HG03175 (cell line): ENCODE measurements around the gene PIH1D1.

ENCODE experiments used
- ATAC-seq: cut with Tn5 transposase; IDR thresholded peaks from one replicate; pipeline ENCODE4 v1.9.1; 2021; ENCODE audit warnings: mild to moderate bottlenecking, moderate library complexity; ENCODE audit not compliant: unreplicated experiment

Gene PIH1D1

DNA sequence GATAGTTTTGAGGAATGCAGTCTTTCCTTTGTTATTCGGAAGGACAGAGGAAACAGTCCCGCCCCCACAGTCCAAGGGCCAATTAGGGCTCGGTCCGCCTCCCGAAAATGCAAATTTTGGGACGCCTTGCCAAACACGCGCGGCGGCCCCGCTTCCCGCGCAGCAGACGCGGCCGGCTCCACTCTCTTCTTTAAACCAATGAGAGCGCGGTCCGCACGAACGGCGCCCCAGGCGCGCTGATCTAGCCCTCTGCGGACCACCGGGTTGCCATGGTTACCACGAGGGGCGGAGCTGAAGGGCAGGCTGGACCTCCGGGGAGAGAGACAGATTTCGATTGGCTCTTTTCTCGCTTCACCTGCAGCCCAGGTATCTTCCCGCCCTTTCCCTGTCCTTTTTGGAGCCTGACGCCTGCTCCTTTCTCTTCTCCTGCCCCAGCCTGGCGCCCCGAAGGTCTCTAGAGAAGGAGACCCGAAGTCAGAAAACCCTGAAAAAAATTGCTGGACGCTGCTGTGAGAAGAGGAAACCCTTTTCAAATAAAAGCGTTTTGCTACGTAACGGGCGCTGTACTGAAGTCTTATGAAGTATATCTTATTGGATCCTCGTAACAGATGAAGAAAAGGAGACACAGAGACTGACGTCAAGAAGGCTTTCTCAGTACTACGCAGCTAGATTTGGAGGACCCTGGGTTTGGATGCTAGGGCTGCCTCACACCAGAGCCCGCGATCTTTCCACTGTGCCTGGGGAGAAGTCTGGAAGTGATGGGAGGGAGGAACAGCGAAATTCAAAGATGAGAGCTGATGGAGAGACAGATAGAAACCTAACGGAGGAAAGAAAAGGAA is 30.4 kb downstream of the PIH1D1 start:
- ATAC-seq, result no peak

DNA sequence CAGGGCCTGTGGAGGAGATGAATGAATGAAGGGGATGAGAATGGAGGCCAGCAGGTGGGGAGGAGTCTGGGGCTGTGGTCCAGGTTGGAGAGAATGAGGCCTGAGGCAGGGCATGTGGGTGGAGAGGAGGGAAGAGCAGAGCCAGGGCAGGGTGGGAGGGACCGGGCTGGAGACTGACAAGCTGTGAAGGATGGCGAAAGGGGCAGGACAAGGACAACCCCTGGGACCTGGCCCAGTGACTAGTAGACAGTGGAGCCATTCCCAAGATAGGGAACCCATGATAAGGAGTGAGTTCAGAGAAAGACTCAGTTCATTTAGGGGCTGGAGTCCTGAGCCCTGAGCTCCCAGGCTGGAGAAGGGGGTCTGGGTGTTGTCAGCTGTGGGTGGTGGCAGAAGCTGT is 31.4 kb downstream of the PIH1D1 start:
- no peak for ATAC-seq

DNA sequence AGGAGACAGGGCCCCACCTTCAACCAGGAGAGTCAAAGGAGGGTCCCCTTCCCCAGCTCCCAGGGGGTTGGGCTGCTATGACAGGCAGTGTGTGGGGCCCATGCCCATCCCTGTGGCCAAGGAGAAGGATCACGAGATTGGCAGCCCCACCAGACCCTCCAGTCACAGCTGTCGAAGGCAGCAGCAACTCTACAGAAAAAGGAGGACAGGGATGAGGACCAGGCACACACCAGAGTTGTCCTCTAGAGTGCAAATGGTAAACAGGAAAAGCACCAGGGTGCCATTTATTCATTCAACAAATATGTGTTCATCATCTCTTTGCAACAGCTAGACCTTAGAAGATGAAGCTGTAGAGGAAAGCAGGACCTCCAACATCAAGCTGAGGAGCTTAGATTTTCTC is 32.4 kb downstream of the PIH1D1 start:
- no peak for ATAC-seq

DNA sequence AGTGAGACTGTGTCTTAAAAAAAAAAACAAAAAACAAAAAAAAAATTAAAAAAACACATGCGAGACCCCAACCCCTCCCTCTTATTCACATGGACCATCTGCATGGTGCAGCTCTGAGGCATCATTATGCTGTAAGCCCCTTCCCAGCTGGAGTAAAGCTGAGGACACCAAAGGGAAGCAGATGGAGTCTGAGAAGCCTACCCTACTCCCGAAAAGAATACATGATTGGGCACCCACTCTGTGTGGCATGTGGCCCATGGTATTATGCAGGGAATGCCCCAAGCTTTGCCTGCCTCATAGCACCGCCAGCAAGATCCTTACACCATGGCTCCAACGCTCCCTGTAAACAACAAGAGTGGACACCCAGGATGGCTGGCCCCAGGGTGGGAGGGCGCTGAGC is 33.1 kb downstream of the PIH1D1 start:
- no peak for ATAC-seq

DNA sequence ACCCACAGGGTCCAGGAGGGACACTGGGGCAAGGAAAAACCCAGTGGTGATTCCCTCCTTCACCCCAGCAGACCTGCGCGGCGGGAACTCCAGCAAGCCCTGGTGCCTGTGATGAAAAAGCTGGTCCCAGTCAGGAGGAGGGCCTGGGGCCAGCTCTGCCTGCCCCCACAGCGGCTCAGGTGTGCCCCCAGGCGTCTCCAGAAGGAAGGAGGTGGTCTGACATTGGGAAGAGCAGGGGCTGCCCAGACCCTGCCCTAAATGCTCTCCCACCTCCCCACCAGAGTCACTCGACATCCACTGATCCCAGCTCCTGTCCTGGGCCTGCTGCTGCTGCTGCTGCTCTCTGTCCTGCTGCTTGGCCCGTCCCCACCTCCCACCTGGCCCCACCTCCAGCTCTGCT is 34.5 kb downstream of the PIH1D1 start:
- no peak for ATAC-seq

DNA sequence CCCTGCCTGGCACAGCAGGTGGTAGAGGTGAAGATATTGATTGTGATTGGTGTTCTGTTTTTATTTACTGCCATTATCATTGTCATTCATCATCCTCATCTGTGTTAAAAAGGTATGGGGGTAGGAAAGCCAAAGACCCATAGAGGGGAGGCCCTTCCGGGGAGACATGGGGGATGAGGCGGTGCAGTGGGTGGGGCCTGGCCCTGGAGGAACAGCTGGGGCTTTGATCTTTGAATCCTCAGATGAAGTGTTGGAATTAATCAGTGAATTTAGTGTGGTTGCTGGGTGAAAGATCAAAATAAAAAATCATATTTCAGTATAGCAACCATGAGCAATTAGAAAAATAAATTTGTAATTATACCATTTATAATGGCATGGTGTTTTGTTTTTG is 35.8 kb downstream of the PIH1D1 start:
- ATAC-seq, result no peak

DNA sequence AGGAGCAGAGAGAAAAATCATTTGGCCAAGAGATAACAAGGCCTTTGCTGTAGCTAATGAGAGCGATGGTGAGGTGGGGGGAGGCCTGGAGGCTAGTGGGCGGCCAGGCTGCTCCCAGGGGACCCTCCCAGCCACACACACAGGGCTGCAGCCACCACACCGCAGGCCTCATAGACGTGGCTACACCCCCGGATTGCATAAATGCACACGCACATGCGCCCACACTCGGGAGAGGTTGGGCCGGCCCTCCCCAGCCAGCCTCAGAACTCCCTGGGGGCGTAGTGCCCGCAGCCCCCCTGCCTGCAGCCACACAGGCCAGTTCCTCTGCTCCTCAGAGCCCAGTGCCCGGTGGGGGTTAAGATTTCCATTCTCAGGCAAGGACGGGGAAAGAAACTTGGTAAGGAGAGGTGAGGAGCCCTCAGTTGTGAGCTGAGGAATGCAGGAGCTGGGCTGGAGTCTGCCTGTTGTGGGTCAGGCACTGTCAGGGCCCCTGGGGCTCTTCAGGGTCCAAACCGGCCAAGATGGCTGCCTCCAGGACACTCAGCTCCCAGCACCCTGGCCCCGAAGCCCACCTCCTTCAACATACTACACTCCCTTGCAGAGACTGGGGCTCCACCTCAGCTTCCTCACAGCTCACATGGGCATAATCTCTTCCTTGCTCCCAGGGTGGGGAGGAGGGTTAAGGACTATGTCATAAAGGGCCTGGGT is 36.4 kb downstream of the PIH1D1 start:
- ATAC-seq, result no peak

DNA sequence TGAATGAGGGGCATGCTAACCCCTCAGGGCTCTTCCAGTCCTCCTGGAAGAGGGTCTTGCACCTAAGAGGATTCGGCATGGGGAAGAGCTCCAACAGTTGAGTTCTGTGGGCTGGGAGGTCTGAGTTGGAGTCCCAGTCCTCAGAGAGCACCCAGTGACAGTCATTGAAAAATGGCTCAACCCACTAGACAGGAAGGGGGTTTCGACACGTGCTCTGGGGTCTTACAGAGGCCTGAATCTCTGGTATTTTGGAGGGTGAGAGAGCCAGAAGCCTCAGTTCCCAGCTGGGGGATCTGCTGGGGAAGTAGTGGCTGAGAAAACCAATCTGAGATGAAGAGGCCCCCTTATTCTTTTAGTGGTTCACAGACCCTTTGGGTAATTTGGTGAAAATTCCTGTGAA is 37.4 kb downstream of the PIH1D1 start:
- no peak for ATAC-seq

DNA sequence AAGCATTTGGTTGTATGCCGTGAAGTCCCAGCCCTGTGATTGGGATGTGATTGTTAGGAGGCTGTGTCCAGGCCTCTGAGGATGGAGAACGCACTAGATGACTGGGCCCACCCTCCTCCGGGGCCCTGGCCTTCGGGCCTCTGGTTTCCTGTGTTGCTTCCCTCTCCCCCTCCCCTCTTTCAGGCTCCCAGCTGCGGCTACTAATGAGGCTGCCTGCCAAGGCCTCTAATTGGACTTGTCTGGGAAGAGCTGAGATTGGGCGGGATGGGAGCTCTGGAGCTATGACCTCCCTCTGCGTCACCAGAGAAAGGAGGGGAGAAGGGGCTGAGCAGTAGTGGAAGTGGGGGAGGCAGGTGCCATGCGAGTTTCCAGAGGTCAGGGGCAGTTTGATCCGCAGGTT is 38.3 kb downstream of the PIH1D1 start:
- ATAC-seq, result no peak

DNA sequence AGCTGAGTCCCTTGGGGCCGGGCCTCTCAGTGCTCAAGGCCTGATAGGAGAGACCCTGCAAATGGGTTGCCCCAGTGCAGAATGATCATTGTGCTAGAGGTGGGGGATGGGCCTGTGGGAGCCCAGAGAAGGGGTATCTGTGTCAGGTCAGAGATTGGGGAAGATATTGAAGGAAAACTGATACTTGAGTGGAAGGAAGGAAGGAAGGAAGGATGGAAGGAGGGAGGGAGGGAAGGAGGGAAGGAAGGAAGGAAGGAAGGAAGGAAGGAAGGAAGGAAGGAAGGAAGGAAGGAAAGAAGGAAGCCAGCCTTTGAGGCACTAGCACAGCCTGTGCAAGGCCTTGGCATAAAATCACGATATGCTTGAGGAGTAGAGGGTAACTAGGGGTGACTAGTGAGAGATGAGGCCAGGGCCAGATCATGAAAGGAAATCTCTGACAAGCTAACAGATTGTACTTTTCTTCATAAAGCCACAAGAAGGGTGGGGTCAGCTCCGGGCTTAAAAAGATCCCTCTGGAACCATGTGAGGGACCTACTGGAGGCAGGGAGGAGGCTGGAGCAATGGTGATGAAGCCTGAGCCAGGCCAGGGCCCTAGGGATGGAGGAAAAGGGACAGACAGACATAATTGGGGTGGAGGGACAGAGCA is 39.8 kb downstream of the PIH1D1 start:
- ATAC-seq, result no peak

DNA sequence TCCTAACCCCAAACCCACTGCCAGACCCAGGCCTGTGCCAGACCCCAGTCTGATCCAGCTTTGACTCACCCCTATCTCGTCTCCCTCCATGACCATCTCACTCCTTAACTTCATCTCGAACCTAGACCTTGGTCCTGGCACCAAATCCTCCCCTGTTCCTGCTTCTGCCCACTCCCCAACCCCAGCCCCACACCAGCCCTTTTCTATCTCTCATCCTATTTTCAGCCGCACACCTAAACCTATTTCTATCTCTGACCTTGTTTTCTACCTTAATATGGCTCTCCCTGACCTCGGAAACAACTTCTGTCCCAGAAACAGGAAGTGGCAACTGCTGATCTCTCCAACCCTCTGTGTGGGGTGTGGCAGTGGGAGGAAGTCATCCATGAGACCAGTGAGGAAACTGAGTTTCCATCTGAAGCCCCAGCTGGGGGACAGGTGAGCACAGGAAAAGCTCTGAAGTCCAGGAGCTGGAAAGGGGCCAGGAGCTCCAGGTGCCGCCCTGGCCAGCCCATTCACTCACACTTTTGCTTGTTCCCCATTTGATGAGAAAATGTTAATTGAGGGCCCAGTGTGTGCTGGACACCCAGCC is 42.1 kb downstream of the PIH1D1 start:
- no peak for ATAC-seq

DNA sequence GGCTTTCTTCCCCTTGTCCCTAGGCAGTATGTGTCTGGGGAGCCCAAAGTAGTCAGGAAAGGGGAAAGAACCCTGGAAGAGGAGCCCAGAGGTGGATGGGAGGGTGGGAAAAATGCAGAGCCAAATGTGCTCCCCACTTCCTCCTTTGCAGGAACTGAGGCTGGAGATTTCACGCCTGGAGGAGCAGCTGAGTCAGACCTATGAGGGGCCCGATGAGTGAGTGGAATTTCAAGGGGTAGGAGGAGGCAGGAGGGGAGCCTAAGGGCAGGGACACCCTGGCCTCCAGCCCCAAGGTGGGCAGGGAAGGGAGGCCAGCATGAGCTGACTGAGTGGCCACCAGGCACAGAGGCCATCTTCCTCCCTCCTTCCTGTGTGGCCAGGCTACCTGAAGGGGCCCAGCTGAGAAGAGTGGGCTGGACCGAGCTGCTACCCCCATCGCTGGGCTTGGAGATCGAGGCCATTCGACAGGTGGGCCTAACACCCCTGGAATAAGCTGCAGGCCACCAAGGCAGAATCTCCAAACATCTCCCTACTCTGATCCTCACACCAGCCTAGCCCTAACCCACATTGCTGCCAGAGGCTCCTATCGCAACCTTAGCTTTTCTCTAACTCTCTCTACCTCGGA is 42.7 kb downstream of the PIH1D1 start:
- no peak for ATAC-seq

DNA sequence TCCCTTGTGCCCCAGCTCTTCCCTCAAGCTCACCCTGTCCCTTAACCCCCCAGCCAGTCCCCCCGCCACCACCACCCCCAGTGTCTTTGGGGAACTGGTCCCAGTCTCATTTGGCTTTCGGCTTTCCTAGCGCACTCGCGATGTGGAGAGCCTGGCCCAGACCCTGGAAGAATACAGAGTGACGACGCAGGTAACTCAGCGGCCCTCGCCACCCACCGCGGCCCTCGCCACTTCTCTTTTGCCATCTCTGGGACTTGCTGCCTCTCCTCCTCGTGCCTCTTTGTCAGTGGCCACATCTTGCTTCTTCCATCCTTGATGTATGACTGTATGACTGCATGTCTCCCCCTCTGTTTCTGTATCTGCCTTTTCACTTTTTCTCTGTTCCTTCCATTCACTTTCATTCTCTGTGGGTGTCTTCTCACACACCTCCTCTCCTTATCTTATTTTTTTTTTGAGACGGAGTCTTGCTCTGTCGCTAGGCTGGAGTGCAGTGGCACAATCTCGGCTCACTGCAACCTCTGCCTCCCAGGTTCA is 44.1 kb downstream of the PIH1D1 start:
- no peak for ATAC-seq

DNA sequence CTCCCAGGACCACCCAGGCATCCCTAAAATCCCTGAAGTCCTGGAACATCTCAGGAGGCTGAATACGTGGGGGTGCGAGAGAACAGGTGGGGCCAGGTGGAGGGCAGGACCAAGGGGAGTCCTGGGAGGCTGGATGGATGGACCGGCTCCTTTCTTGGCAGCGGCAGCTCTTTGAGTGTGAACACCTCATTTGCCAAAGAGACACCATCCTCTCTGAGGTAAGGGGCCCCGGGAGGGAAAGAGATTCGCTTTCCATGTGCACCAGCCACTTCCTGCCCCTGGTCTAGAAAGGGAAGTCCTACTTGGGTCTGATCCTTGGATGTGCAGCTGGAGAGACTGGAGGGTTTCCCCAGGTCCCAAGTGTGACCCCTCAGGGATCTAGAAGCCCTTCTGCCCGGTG is 44.5 kb downstream of the PIH1D1 start:
- ATAC-seq, result no peak

DNA sequence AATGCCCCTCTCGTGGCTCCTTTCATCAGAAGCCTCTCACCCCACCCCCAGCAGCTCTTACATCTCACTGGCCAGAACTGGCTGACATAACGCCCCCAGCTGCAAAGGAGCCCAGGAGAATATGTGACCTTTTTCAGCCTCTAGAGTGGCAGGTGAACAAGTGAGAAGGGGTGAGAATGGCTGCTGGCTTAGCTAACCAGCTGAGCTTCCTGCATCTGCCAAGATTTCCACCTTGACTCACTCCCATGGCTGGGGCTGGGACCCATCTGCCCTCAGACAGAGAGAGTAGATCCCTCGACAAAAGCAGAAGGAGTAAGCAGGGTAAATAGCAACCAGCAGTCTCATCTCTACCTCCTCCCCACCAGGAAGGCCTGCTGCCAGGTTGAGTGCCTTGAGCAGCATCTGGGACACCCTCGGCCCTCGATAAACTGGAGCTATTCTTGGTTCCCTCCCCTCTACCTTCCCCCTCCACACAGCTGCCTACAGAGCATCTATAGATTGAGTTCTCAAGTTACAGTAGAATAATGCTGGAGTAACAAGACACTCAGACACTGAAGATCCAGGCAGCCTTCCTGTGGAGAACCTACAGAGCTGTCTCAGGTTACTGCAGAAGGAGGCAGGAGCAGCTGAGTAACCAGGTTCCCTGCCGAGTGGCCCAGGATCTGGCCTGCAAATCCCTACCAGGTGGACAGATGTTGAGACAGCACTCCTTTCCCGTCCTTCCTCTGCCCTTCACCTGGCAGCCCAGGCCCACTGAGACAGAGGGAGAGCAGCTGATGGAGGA is 48.0 kb downstream of the PIH1D1 start:
- ATAC-seq, result no peak

DNA sequence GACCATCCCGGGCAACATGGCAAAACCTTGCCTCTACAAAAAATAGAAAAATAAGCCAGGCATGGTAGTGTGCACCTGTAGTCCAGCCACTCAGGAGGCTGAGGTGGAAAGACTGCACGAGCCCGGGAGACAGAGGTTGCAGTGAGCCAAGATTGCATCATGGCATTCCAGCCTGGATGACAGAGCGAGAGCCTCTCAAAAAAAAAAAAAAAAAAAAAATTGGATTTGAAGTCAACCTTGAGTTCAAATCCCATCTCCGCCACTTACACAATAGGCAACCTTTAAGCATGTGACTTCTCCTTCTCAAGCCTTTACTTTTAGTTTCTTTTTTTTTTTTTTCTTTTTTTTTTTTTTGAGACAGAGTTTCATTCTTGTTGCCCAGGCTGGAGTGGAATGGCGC is 51.6 kb downstream of the PIH1D1 start:
- ATAC-seq, result no peak

DNA sequence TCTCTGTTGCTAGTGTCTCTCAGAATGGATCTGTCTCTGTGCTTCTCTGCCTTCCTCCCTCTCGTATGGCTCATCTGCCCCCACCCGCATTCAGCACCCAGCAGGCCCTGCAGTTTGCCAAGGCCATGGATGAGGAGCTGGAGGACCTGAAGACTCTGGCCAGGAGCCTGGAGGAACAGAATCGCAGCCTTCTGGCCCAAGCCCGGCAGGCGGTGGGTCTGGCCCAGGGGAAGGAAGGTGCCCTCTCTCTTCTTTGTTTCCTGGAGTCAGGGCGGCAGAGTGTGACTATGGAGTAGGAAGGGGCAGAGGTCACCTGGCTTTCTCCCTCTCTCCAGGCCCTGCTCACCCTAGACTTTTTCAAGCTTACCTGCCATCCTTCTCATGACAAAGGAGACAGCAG is 52.7 kb downstream of the PIH1D1 start:
- no peak for ATAC-seq

DNA sequence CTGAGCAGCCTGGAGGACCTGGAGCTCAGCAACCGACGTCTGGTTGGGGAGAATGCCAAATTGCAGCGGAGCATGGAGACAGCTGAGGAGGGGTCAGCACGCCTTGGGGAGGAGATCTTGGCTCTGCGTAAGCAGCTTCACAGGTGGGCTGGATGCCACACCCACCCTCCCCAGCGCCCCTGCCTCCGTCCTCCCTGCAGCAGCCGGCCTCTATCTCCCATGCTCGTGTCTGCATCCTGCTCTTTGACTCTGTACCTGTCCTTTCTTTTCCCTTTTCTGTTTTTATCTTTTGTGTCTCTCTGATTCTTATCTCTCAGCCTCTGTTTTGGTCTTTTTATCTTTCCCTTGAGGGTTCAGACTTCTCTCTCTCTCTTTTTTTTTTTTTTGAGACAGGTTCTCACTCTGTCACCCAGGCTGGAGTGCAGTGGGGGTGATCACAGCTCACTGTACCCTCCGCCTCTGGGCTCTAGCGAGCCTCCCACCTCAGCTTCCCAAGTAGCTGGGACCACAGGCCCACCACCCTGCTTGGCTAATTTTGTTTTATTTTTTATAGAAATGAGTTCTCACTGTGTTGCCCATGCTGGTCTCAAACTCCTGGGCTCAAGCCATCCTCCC is 53.5 kb downstream of the PIH1D1 start:
- no peak for ATAC-seq

DNA sequence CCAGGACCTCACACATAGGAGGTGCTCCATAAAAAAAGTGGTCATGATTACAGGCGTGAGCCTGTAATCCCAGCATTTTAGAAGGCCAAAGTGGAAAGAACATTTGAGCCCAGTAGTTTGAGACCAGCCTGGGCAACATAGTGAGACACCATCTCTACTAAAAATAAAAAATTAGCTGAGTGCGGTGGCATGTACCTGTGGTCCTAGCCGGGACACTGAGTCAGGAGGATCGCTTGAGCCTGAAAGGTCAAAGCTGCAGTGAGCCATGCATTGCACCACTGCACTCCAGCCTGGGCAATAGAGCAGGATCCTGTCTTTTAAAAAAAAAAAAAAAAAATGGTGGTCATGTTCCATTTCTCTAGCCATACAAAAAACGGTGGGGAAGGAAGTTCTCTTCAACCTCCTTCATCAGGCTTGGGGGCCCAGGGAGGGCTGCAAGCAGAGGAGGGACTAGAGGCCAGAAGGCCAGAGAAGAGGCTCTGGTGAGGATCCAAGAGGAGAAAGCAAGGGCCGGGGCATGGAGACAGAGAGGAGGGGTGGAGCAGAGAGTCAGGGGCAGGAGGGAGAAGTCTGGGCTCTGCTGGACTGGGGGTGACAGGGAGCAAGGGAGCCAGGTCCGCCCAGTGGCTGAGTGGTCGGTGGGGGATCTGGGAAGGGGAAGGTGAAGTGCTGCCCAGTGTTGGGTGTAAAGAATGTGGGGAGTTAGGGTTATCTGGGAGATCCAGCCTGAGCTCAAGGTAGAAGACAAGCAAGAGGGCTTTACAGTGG is 54.7 kb downstream of the PIH1D1 start:
- ATAC-seq, result no peak
